ENCODE measurements around the gene MYO6.

DNA sequence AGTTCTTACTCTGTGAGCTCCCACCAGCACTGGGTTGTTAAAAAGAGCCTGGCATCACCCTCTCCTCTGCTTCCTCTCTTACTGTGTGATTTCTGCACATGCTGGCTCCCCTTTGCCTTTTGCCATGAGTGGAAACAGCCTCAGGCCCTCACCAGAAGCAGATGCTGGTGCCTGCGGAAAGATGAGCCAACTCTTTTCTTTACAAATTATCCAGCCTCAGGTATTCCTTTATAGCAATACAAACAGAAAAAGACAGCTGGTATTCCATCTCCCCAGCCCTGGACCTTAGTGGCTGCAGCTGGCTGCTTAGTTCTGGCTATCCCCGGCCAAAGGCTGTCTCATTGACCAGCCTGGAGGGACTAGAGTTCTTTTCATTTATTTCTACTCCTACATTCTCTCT, 194.3 kb downstream of the MYO6 start:
- TF ChIP-seq, protein P1, sequence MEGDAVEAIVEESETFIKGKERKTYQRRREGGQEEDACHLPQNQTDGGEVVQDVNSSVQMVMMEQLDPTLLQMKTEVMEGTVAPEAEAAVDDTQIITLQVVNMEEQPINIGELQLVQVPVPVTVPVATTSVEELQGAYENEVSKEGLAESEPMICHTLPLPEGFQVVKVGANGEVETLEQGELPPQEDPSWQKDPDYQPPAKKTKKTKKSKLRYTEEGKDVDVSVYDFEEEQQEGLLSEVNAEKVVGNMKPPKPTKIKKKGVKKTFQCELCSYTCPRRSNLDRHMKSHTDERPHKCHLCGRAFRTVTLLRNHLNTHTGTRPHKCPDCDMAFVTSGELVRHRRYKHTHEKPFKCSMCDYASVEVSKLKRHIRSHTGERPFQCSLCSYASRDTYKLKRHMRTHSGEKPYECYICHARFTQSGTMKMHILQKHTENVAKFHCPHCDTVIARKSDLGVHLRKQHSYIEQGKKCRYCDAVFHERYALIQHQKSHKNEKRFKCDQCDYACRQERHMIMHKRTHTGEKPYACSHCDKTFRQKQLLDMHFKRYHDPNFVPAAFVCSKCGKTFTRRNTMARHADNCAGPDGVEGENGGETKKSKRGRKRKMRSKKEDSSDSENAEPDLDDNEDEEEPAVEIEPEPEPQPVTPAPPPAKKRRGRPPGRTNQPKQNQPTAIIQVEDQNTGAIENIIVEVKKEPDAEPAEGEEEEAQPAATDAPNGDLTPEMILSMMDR (IDR thresholded peaks at IDR 0.05; ENCODE audit: borderline replicate concordance, extremely low read depth, low read length, poor library complexity, severe bottlenecking): no peak
- no peak for TF ChIP-seq EZH2 (IDR thresholded peaks at IDR 0.05; ENCODE audit: borderline replicate concordance, low read depth, low read length, severe bottlenecking)
